Keratinocyte (primary cell): ENCODE measurements around the gene NT5C. TPM values are rescaled to one million over a fixed set of nuclear protein-coding genes. Genes with fewer than 3 reads are reported as not detected.
"Not testable (repeated sequence)": the region's sequence is repeated elsewhere in the genome, so short reads cannot be mapped to it uniquely, and the experiment has no call there.

Experiments used
- DNase-seq: peaks from one replicate; pipeline ENCODE4 v3.0.0-alpha.2; 2011; ENCODE audit warnings: low read depth, missing footprints, low spot score
- FAIRE-seq: peaks from 2 replicates; lab custom pipeline; 2011; peaks lifted over from hg19 to GRCh38; lab: Jason Lieb, UNC
- H2AFZ ChIP-seq: 2 replicates; pipeline ENCODE4 v1.6.0; 2012; ENCODE audit warnings: low read length, control low read depth, inconsistent platforms; ENCODE audit not compliant: control insufficient read depth
- H3K27ac ChIP-seq: 2 replicates; pipeline ENCODE4 v1.5.1; 2011; ENCODE audit warnings: low read length; ENCODE audit not compliant: control insufficient read depth, insufficient read depth
- H3K27me3 ChIP-seq: 3 replicates; pipeline ENCODE4 v1.6.0; 2011; ENCODE audit warnings: low read length; ENCODE audit not compliant: control insufficient read depth, insufficient read depth; ENCODE audit errors: extremely low read depth
- H3K36me3 ChIP-seq, 2 experiments: 2 replicates in 1 of 2; 3 replicates in 1 of 2; pipeline ENCODE4 v1.5.1; 2011; ENCODE audit warnings: low read length in 2 of 2, mild to moderate bottlenecking in 1 of 2; ENCODE audit not compliant: control insufficient read depth in 2 of 2, insufficient read depth in 2 of 2; ENCODE audit errors: extremely low read depth in 1 of 2
- H3K4me1 ChIP-seq: 3 replicates; pipeline ENCODE4 v1.5.1; 2011; ENCODE audit warnings: low read length; ENCODE audit not compliant: control insufficient read depth, insufficient read depth; ENCODE audit errors: extremely low read depth
- H3K4me2 ChIP-seq: 3 replicates; pipeline ENCODE4 v1.6.0; 2011; ENCODE audit warnings: low read depth, low read length; ENCODE audit not compliant: control insufficient read depth, insufficient read depth; ENCODE audit errors: extremely low read depth
- H3K4me3 ChIP-seq, 3 experiments: fragments of 200-600 bp in 1 of 3; sonication (generic) in 1 of 3; 2 replicates in 2 of 3; 3 replicates in 1 of 3; pipeline ENCODE4 v1.5.1; 2011 to 2016; ENCODE audit warnings: low read length in 3 of 3, mild to moderate bottlenecking in 3 of 3, control low read depth in 2 of 3, inconsistent platforms in 1 of 3, low read depth in 1 of 3, mixed read lengths in 1 of 3, mixed run types in 1 of 3, moderate library complexity in 1 of 3; ENCODE audit not compliant: control insufficient read depth in 2 of 3, insufficient read depth in 2 of 3; ENCODE audit errors: extremely low read depth in 1 of 3
- H3K79me2 ChIP-seq: 2 replicates; pipeline ENCODE4 v1.6.0; 2012; ENCODE audit warnings: low read length; ENCODE audit not compliant: control insufficient read depth, insufficient read depth
- H3K9ac ChIP-seq: 3 replicates; pipeline ENCODE4 v1.6.0; 2011; ENCODE audit warnings: low read length; ENCODE audit not compliant: control insufficient read depth, insufficient read depth; ENCODE audit errors: extremely low read depth
- H3K9me1 ChIP-seq: 3 replicates; pipeline ENCODE4 v1.6.0; 2011; ENCODE audit warnings: low read length; ENCODE audit not compliant: control insufficient read depth, insufficient read depth; ENCODE audit errors: extremely low read depth
- H3K9me3 ChIP-seq: 2 replicates; pipeline ENCODE4 v1.5.1; 2012; ENCODE audit warnings: low read depth, low read length; ENCODE audit not compliant: control insufficient read depth
- H4K20me1 ChIP-seq: 3 replicates; pipeline ENCODE4 v1.6.0; 2011; ENCODE audit warnings: low read length; ENCODE audit not compliant: control insufficient read depth, insufficient read depth; ENCODE audit errors: extremely low read depth
- EZH2 ChIP-seq: IDR thresholded peaks from one replicate; pipeline ENCODE4 v1.6.1; 2012; ENCODE audit warnings: inconsistent platforms, mild to moderate bottlenecking, low read length, moderate library complexity
- dilution Hi-C: fragments of 300-500 bp; cut with MboI; formaldehyde crosslinking; loops from one replicate; pipeline ENCODE4 v1.7.0; 2020; ENCODE audit warnings: low sequenced_read_pairs; ENCODE audit not compliant: extremely low pct_ligation_motif_present
- polyA plus RNA-seq, 5 experiments: library from polyadenylated mRNA; depleted of rRNA in 3 of 5; stranded (reverse) in 3 of 5; stranded (forward) in 1 of 5; unstranded in 1 of 5; fragments of >200 nt; gene quantifications; 1 replicate in 1 of 5; 2 replicates in 3 of 5; 3 replicates in 1 of 5; pipeline versions ENCODE4 v1.2.1 to v1.2.3, GENCODE V29; 2011 to 2012; ENCODE audit warnings: missing spikeins in 2 of 5, low read depth in 1 of 5, low replicate concordance in 1 of 5
- TF ChIP-seq, protein P1 (sequence below), 3 experiments: IDR thresholded peaks in 1 of 3; conservative IDR thresholded peaks in 1 of 3; optimal IDR thresholded peaks in 1 of 3; 2 replicates in 2 of 3; 3 replicates in 1 of 3; pipeline versions ENCODE3 to v1.5.1; 2011; ENCODE audit warnings: low read length in 3 of 3, mild to moderate bottlenecking in 3 of 3, moderate library complexity in 2 of 3, control low read depth in 1 of 3, inconsistent platforms in 1 of 3; ENCODE audit not compliant: insufficient read depth in 2 of 3; ENCODE audit errors: extremely low read depth in 1 of 3

Gene NT5C
- polyA plus RNA-seq, 1 donor (not counting 4 experiments of a cell fraction or from before 2014, with no cell fraction given): 29.9 TPM

DNA sequence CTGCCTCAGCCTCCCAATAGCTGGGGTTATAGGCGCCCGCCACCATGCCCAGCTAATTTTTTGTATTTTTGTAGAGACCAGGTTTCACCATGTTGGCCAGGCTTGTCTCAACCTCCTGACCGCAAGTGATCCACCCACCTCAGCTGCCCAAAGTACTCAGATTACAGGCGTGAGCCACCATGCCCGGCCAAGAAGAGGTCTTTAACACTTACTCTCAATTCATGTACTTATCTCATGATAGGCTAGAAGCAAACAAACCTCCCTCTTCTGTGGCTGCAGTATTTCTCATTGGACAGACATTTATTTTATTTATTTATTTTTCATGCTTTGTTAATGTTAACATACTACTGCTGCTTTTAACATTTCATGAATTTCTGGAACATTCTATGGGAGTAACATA, 7.0 kb upstream of the NT5C start:
- peaks cover 23 to 35% of the 10 kb centered on the region in 2 experiments for H3K36me3 ChIP-seq
- H4K20me1 ChIP-seq: no peaks in the 10 kb centered on the region
- no peak overlapping the region for H3K4me3 ChIP-seq
- H3K4me1 ChIP-seq: peaks cover 2% of the 10 kb centered on the region
- H2AFZ ChIP-seq: no peak overlapping the region
- TF ChIP-seq, protein P1, sequence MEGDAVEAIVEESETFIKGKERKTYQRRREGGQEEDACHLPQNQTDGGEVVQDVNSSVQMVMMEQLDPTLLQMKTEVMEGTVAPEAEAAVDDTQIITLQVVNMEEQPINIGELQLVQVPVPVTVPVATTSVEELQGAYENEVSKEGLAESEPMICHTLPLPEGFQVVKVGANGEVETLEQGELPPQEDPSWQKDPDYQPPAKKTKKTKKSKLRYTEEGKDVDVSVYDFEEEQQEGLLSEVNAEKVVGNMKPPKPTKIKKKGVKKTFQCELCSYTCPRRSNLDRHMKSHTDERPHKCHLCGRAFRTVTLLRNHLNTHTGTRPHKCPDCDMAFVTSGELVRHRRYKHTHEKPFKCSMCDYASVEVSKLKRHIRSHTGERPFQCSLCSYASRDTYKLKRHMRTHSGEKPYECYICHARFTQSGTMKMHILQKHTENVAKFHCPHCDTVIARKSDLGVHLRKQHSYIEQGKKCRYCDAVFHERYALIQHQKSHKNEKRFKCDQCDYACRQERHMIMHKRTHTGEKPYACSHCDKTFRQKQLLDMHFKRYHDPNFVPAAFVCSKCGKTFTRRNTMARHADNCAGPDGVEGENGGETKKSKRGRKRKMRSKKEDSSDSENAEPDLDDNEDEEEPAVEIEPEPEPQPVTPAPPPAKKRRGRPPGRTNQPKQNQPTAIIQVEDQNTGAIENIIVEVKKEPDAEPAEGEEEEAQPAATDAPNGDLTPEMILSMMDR (optimal IDR thresholded peaks at IDR 0.05 in 1 of 3, IDR thresholded peaks at IDR 0.05 in 1 of 3, conservative IDR thresholded peaks at IDR 0.05 in 1 of 3; ENCODE audit: extremely low read depth in 1 of 3, insufficient read depth in 2 of 3, low read length in 3 of 3): no peak
- no peak for TF ChIP-seq EZH2
- FAIRE-seq (no peak), DNase-seq (no peak)
- no peaks in the 10 kb centered on the region for H3K27me3 ChIP-seq
- H3K79me2 ChIP-seq: peaks cover 10% of the 10 kb centered on the region
- no peaks in the 10 kb centered on the region for H3K9me3 ChIP-seq
- H3K9ac ChIP-seq: no peak overlapping the region
- H3K9me1 ChIP-seq: no peaks in the 10 kb centered on the region
- dilution Hi-C loops: no loop called here
- no peak overlapping the region for H3K27ac ChIP-seq
- no peak overlapping the region for H3K4me2 ChIP-seq

DNA sequence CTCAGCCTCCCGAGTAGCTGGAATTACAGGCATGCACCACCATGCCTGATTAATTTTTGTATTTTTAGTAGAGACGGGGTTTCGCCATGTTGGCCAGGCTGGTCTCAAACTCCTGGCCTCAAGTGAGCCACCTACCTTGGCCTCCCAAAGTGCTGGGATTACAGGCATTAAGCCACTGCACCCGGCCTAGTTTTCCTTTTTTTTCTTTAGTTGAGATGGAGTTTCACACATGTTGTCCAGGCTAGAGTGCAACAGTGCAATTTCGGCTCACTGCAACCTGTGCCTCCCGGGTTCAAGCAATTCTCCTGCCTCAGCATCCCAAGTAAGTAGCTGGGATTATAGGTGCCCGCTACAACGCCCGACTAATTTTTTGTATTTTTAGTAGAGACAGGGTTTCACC, 6.2 kb upstream of the NT5C start:
- H3K4me1 ChIP-seq, H2AFZ ChIP-seq, H4K20me1 ChIP-seq, H3K4me3 ChIP-seq, dilution Hi-C loops, FAIRE-seq, H3K79me2 ChIP-seq, H3K4me2 ChIP-seq, H3K27me3 ChIP-seq, H3K9me1 ChIP-seq, H3K27ac ChIP-seq, DNase-seq, H3K9me3 ChIP-seq, H3K9ac ChIP-seq: not testable (repeated sequence)
- peaks cover 20 to 31% of the 10 kb centered on the region in 2 experiments for H3K36me3 ChIP-seq

GRCh38 chr17:75135946-75136345, 4.4 kb upstream of the NT5C start:
- Histone ChIP-seq H3K79me2 (peaks cover 6% of the 10 kb centered on the region), H3K9me3 (no peaks in the 10 kb centered on the region), H3K9ac (no peak overlapping the region), H3K9me1 (no peaks in the 10 kb centered on the region), H3K27ac (no peak overlapping the region), H3K4me1 (peaks cover 5% of the 10 kb centered on the region), H3K36me3 (peaks cover 15 to 21% of the 10 kb centered on the region in 2 experiments), H4K20me1 (no peaks in the 10 kb centered on the region), H3K4me2 (no peak overlapping the region), H2AFZ (no peak overlapping the region), H3K27me3 (no peaks in the 10 kb centered on the region), H3K4me3 (no peak overlapping the region)
- no peak for TF ChIP-seq EZH2
- TF ChIP-seq, protein P1 (optimal IDR thresholded peaks at IDR 0.05 in 1 of 3, IDR thresholded peaks at IDR 0.05 in 1 of 3, conservative IDR thresholded peaks at IDR 0.05 in 1 of 3; ENCODE audit: extremely low read depth in 1 of 3, insufficient read depth in 2 of 3, low read length in 3 of 3): peak; percentile 23 to 30 (median 30)
- FAIRE-seq: no peak
- DNase-seq: no peak
- dilution Hi-C loops: no loop called here
